Activated CD4-positive, alpha-beta T cell treated with anti-CD3 and anti-CD28 coated beads, Interleukin-2, amount 50 U/mL, for 4 hours (primary cell): ENCODE results near the gene PPP1R3A.

Experiments used
- DNase-seq, 2 experiments: peaks; one replicate each; pipeline ENCODE4 v3.0.0-alpha.2; 2020

PPP1R3A gene

GRCh38 chr7:113880559-113880958, 38.2 kb downstream of the PPP1R3A start:
- no peak for DNase-seq

GRCh38 chr7:113878394-113878992, 40.3 kb downstream of the PPP1R3A start:
- no peak for DNase-seq

GRCh38 chr7:113875224-113875623, 43.6 kb downstream of the PPP1R3A start:
- no peak for DNase-seq

GRCh38 chr7:113873554-113874151, 45.2 kb downstream of the PPP1R3A start:
- DNase-seq, result no peak

GRCh38 chr7:113872981-113873380, 45.8 kb downstream of the PPP1R3A start:
- DNase-seq, result no peak

GRCh38 chr7:113867325-113867724, 51.5 kb downstream of the PPP1R3A start:
- no peak for DNase-seq

GRCh38 chr7:113856010-113856409, 62.8 kb downstream of the PPP1R3A start:
- no peak for DNase-seq

GRCh38 chr7:113840954-113841353, 77.9 kb downstream of the PPP1R3A start:
- DNase-seq, result no peak

GRCh38 chr7:113835367-113835766, 83.4 kb downstream of the PPP1R3A start:
- DNase-seq, result no peak

- no peak for DNase-seq
Measured at GRCh38 chr7:113832196-113832745, 86.5 kb downstream of the PPP1R3A start.

GRCh38 chr7:113831556-113831955, 87.3 kb downstream of the PPP1R3A start:
- no peak for DNase-seq

GRCh38 chr7:113828581-113828980, 90.2 kb downstream of the PPP1R3A start:
- DNase-seq, result no peak
